ENCODE data around the gene F11.

DNA sequence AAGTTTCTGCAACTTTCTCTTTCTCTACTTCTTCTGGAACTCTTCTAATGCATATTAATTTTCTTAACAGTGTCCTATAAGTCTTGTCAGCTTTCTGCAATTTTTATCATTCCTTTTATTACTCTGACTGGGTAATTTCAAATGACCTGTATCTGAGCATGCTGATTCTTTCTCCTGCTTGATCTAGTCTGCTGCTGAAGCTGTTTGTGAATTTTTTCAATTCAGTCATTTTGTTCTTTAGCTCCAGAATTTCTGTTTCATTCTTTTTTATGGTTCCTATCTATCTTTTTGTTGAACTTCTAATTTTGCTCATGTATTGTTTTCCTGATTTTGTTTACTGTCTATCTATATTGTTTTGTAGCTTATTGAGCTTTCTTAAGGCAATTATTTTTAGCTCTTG lies 40.1 kb upstream of the F11 start:
- TF ChIP-seq, protein P1, sequence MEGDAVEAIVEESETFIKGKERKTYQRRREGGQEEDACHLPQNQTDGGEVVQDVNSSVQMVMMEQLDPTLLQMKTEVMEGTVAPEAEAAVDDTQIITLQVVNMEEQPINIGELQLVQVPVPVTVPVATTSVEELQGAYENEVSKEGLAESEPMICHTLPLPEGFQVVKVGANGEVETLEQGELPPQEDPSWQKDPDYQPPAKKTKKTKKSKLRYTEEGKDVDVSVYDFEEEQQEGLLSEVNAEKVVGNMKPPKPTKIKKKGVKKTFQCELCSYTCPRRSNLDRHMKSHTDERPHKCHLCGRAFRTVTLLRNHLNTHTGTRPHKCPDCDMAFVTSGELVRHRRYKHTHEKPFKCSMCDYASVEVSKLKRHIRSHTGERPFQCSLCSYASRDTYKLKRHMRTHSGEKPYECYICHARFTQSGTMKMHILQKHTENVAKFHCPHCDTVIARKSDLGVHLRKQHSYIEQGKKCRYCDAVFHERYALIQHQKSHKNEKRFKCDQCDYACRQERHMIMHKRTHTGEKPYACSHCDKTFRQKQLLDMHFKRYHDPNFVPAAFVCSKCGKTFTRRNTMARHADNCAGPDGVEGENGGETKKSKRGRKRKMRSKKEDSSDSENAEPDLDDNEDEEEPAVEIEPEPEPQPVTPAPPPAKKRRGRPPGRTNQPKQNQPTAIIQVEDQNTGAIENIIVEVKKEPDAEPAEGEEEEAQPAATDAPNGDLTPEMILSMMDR (conservative IDR thresholded peaks at IDR 0.05; ENCODE audit: low read depth, low read length) = no peak
- TF ChIP-seq EZH2 (IDR thresholded peaks at IDR 0.05; ENCODE audit: low read length, unreplicated experiment) = no peak

Measured in PC-3 (cell line).